Fibroblast of pulmonary artery (primary cell): ENCODE data around the gene TJAP1.

Experiments used
- DNase-seq: peaks from one replicate; pipeline ENCODE4 v3.0.0-alpha.2; 2010; ENCODE audit warnings: low read depth
- H3K4me3 ChIP-seq: replicated peaks from 2 replicates; pipeline ENCODE4 v1.5.1; 2011; ENCODE audit warnings: low read depth, mild to moderate bottlenecking, control low read depth, low read length, moderate library complexity
- CTCF ChIP-seq: IDR thresholded peaks from 2 replicates; pipeline ENCODE4 v1.5.1; 2011; ENCODE audit warnings: mild to moderate bottlenecking, control low read depth, low read length, inconsistent platforms; ENCODE audit errors: missing control alignments

Gene TJAP1

DNA sequence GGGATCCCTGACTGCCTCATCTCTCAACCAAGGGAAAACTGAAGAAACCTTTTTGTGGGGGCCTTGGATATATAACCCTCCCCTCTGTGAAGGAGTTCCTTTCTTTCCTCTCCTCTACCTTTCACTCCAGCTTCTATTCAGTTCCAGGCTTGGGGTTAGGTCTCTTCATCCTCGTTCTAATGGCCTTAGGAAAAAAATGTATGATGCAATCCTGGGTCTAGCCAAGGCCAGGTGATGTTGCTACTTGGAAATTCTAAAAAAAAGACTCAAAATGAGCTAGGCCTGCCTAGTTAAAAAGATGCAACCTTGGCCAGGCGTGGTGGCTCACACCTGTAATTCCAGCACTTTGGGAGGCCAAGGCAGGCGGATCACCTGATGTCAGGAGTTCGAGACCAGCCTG, 42.4 kb upstream of the TJAP1 start:
- no peak overlapping the region for H3K4me3 ChIP-seq
- TF ChIP-seq CTCF: no peak
- DNase-seq: no peak

- no peak overlapping the region for H3K4me3 ChIP-seq
- DNase-seq: no peak
- no peak for TF ChIP-seq CTCF
Measured at GRCh38 chr6:43435682-43436437, 41.5 kb upstream of the TJAP1 start.

DNA sequence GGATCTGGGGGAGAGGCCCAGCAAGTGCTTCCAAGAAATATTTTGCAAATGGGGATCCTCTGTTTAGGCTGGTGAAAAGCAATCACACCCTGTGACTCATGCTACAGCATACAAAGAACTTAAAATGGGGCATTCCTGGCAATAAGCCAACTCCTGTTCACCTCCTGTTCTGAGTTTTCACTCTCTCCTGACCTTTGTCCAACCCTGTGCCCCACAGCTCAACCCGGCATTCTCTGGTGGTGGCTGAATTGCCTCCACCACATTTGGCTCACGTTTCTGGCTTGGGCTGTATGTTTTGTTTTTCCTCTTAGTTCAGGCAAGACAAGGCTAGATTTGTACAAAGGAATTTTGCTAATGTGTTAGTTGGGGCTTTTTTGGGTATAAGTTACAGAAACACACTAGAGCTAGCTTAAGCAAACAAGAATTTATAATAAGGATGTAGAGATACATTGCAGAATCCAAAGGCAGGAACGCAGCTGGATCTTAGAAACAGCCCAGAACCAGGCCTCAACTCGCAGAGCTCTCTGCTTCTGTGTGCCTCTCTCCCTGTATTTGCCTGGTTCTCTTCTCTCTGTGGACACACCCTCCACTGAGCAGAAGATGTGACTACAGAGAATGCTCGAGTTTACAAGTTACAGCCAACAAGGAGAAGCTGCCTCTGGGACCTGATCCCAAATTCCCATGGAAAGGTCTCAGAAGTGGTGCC, 40.6 kb upstream of the TJAP1 start:
- H3K4me3 ChIP-seq: no peak overlapping the region
- peak; percentile 93 for DNase-seq
- TF ChIP-seq CTCF: no peak

GRCh38 chr6:43437700-43438099, 39.7 kb upstream of the TJAP1 start:
- TF ChIP-seq CTCF: no peak
- H3K4me3 ChIP-seq: no peak overlapping the region
- no peak for DNase-seq

GRCh38 chr6:43442935-43443334, 34.4 kb upstream of the TJAP1 start:
- no peak for DNase-seq
- H3K4me3 ChIP-seq: no peak overlapping the region
- TF ChIP-seq CTCF: no peak

DNA sequence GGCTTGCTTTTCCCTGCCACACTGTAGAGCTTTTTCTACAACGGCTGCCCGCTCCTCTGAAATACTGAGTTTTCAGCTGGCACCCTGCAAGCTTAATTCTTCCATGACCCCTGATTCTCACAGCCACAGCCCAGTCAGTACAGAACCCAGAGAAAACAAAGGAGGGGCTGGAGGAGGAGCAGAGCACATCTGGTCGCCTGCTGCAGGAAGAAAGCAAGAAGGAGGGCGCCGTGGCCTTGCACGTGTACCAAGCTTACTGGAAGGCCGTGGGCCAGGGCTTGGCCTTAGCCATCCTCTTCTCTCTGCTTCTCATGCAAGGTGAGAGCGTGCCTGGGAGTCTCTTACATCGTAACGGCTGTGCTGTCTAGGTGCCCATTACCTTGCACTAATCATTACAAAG, 33.3 kb upstream of the TJAP1 start:
- DNase-seq: no peak
- H3K4me3 ChIP-seq: no peak overlapping the region
- TF ChIP-seq CTCF: no peak

DNA sequence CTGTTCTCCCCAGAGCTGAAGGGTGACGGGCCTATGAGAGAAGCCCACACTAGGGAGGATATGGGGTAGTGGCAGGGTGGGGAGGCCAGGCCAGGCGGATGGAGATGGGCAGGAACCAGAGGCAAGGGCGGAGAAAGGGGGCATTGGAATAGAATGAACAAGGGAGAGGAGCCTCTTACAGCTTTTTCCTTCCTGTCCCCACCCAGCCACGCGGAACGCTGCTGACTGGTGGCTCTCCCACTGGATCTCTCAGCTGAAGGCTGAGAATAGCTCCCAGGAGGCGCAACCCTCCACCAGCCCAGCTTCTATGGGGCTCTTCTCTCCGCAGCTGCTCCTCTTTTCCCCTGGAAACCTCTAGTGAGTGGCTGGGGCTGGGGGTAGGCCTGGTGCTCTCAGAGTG, 32.8 kb upstream of the TJAP1 start:
- no peak overlapping the region for H3K4me3 ChIP-seq
- no peak for DNase-seq
- no peak for TF ChIP-seq CTCF
